HG03575 (cell line): ENCODE data around the gene PPP1R9A.

Experiments
- ATAC-seq: cut with Tn5 transposase; IDR thresholded peaks from one replicate; pipeline ENCODE4 v1.9.1; 2021; ENCODE audit not compliant: unreplicated experiment, insufficient number of reproducible peaks, low FRiP score; ENCODE audit errors: extremely low read depth

The PPP1R9A gene

GRCh38 chr7:94907811-94908322 is 473 bp downstream of the PPP1R9A start:
- no peak for ATAC-seq

- ATAC-seq, result no peak
Observed at GRCh38 chr7:94908323-94909178, 1.2 kb downstream of the PPP1R9A start.

GRCh38 chr7:94909179-94909466 is 1.7 kb downstream of the PPP1R9A start:
- ATAC-seq, result no peak

GRCh38 chr7:94912085-94912484 is 4.7 kb downstream of the PPP1R9A start:
- no peak for ATAC-seq

GRCh38 chr7:94913391-94913790 is 6.0 kb downstream of the PPP1R9A start:
- ATAC-seq, result no peak

- no peak for ATAC-seq
Observed at GRCh38 chr7:94921911-94922310, 14.5 kb downstream of the PPP1R9A start.

- ATAC-seq, result no peak
Observed at GRCh38 chr7:94922457-94922856, 15.1 kb downstream of the PPP1R9A start.

- ATAC-seq, result no peak
Observed at GRCh38 chr7:94923412-94923811, 16.0 kb downstream of the PPP1R9A start.

GRCh38 chr7:94928168-94928707 is 20.8 kb downstream of the PPP1R9A start:
- ATAC-seq, result no peak

GRCh38 chr7:94933256-94933990 is 26.0 kb downstream of the PPP1R9A start:
- no peak for ATAC-seq

GRCh38 chr7:94939395-94939794 is 32.0 kb downstream of the PPP1R9A start:
- no peak for ATAC-seq

GRCh38 chr7:94940241-94940640 is 32.8 kb downstream of the PPP1R9A start:
- ATAC-seq, result no peak

GRCh38 chr7:94941844-94942632 is 34.6 kb downstream of the PPP1R9A start:
- ATAC-seq, result no peak

- ATAC-seq, result no peak
Observed at GRCh38 chr7:94943134-94943533, 35.7 kb downstream of the PPP1R9A start.

- no peak for ATAC-seq
Observed at GRCh38 chr7:94949532-94949931, 42.1 kb downstream of the PPP1R9A start.

GRCh38 chr7:94955807-94956206 is 48.4 kb downstream of the PPP1R9A start:
- ATAC-seq, result no peak

- ATAC-seq, result no peak
Observed at GRCh38 chr7:94957061-94957460, 49.7 kb downstream of the PPP1R9A start.

GRCh38 chr7:94962661-94963060 is 55.3 kb downstream of the PPP1R9A start:
- no peak for ATAC-seq

GRCh38 chr7:94969434-94970084 is 62.2 kb downstream of the PPP1R9A start:
- ATAC-seq, result no peak
